Stimulated activated CD4-positive, alpha-beta T cell treated with anti-CD3 and anti-CD28 coated beads, Interleukin-12 subunit alpha, Interleukin-12 subunit beta, amount 100 ng/mL, for 4 hours (primary cell): ENCODE results near the gene OR2V1.
"Not testable (repeated sequence)": the region's sequence is repeated elsewhere in the genome, so short reads cannot be mapped to it uniquely, and the experiment has no call there.

ENCODE experiments used
- DNase-seq: peaks from one replicate; pipeline ENCODE4 v3.0.0-alpha.2; 2020

Gene OR2V1

GRCh38 chr5:181127456-181127855 lies 3.5 kb downstream of the OR2V1 start:
- no peak for DNase-seq

GRCh38 chr5:181126841-181127240 lies 4.1 kb downstream of the OR2V1 start:
- DNase-seq = no peak

GRCh38 chr5:181124526-181124925 lies 6.4 kb downstream of the OR2V1 start:
- no peak for DNase-seq

- DNase-seq = no peak
Observed at GRCh38 chr5:181121675-181122561, 9.1 kb downstream of the OR2V1 start.

- no peak for DNase-seq
Observed at GRCh38 chr5:181120761-181121160, 10.2 kb downstream of the OR2V1 start.

GRCh38 chr5:181120306-181120705 lies 10.7 kb downstream of the OR2V1 start:
- DNase-seq = no peak

GRCh38 chr5:181119105-181119504 lies 11.9 kb downstream of the OR2V1 start:
- DNase-seq = no peak

GRCh38 chr5:181118369-181118768 lies 12.6 kb downstream of the OR2V1 start:
- no peak for DNase-seq

- DNase-seq = no peak
Observed at GRCh38 chr5:181114844-181115778, 15.9 kb downstream of the OR2V1 start.

GRCh38 chr5:181114284-181114843 lies 16.6 kb downstream of the OR2V1 start:
- DNase-seq = no peak

GRCh38 chr5:181113572-181113971 lies 17.4 kb downstream of the OR2V1 start:
- DNase-seq = not testable (repeated sequence)

- no peak for DNase-seq
Observed at GRCh38 chr5:181112476-181112875, 18.5 kb downstream of the OR2V1 start.

- DNase-seq = no peak
Observed at GRCh38 chr5:181111010-181111409, 20.0 kb downstream of the OR2V1 start.

- DNase-seq = no peak
Observed at GRCh38 chr5:181109489-181110013, 21.4 kb downstream of the OR2V1 start.

GRCh38 chr5:181108578-181109165 lies 22.3 kb downstream of the OR2V1 start:
- DNase-seq = no peak

- no peak for DNase-seq
Observed at GRCh38 chr5:181107699-181108098, 23.3 kb downstream of the OR2V1 start.

- no peak for DNase-seq
Observed at GRCh38 chr5:181105391-181106025, 25.5 kb downstream of the OR2V1 start.

- not testable (repeated sequence) for DNase-seq
Observed at GRCh38 chr5:181104606-181105390, 26.2 kb downstream of the OR2V1 start.

- DNase-seq = not testable (repeated sequence)
Observed at GRCh38 chr5:181104259-181104568, 26.8 kb downstream of the OR2V1 start.

GRCh38 chr5:181101930-181102674 lies 28.9 kb downstream of the OR2V1 start:
- DNase-seq = not testable (repeated sequence)
